GM18873 (cell line): ENCODE results near the gene ANAPC16.
"Not testable (repeated sequence)": the region's sequence is repeated elsewhere in the genome, so short reads cannot be mapped to it uniquely, and the experiment has no call there.

ENCODE experiments used
- ATAC-seq: cut with Tn5 transposase; IDR thresholded peaks from one replicate; pipeline ENCODE4 v1.9.1; 2021; ENCODE audit warnings: mild to moderate bottlenecking, moderate library complexity, moderate number of reproducible peaks; ENCODE audit not compliant: unreplicated experiment, low FRiP score

Gene ANAPC16

GRCh38 chr10:72260976-72261783 is 45.4 kb downstream of the ANAPC16 start:
- ATAC-seq: peak; percentile 52

GRCh38 chr10:72261784-72262404 is 46.1 kb downstream of the ANAPC16 start:
- no peak for ATAC-seq

- no peak for ATAC-seq
Measured at GRCh38 chr10:72263613-72264241, 47.9 kb downstream of the ANAPC16 start.

GRCh38 chr10:72264536-72264935 is 48.7 kb downstream of the ANAPC16 start:
- ATAC-seq: no peak

GRCh38 chr10:72265508-72265907 is 49.7 kb downstream of the ANAPC16 start:
- no peak for ATAC-seq

- ATAC-seq: no peak
Measured at GRCh38 chr10:72265990-72266865, 50.4 kb downstream of the ANAPC16 start.

GRCh38 chr10:72267381-72267780 is 51.6 kb downstream of the ANAPC16 start:
- no peak for ATAC-seq

- no peak for ATAC-seq
Measured at GRCh38 chr10:72267819-72268399, 52.1 kb downstream of the ANAPC16 start.

- not testable (repeated sequence) for ATAC-seq
Measured at GRCh38 chr10:72268475-72269200, 52.8 kb downstream of the ANAPC16 start.

GRCh38 chr10:72270607-72271281 is 54.9 kb downstream of the ANAPC16 start:
- no peak for ATAC-seq

- no peak for ATAC-seq
Measured at GRCh38 chr10:72272689-72273409, 57.0 kb downstream of the ANAPC16 start.

- ATAC-seq: peak; percentile 80
Measured at GRCh38 chr10:72273410-72274212, 57.8 kb downstream of the ANAPC16 start, which contains the start of gene DDIT4. Gene DDIT4, plus strand, starts transcription at chr10:72273924. Its CDS starts 293 bp downstream, at chr10:72274217.

- ATAC-seq: no peak
Measured at GRCh38 chr10:72274213-72274729, 58.5 kb downstream of the ANAPC16 start.

GRCh38 chr10:72274730-72275350 is 59.0 kb downstream of the ANAPC16 start:
- ATAC-seq: no peak

- no peak for ATAC-seq
Measured at GRCh38 chr10:72275351-72276012, 59.7 kb downstream of the ANAPC16 start.

- ATAC-seq: no peak
Measured at GRCh38 chr10:72276013-72276387, 60.2 kb downstream of the ANAPC16 start.
